GM23248 (cell line): ENCODE measurements around the gene LMF1.
"Not testable (repeated sequence)": the region's sequence is repeated elsewhere in the genome, so short reads cannot be mapped to it uniquely, and the experiment has no call there.

Experiments
- EZH2 ChIP-seq: fragments of 200-600 bp; sonication (generic); IDR thresholded peaks from 2 replicates; pipeline ENCODE4 v1.6.1; 2018; ENCODE audit warnings: antibody characterized with exemption, mild to moderate bottlenecking; ENCODE audit not compliant: insufficient read depth, poor library complexity, severe bottlenecking
- EZH2phosphoT487 ChIP-seq: fragments of 200-600 bp; sonication (generic); IDR thresholded peaks from 2 replicates; pipeline ENCODE4 v1.6.1; 2018; ENCODE audit warnings: antibody characterized with exemption, moderate library complexity, mild to moderate bottlenecking, low read depth; ENCODE audit not compliant: insufficient read depth

DNA sequence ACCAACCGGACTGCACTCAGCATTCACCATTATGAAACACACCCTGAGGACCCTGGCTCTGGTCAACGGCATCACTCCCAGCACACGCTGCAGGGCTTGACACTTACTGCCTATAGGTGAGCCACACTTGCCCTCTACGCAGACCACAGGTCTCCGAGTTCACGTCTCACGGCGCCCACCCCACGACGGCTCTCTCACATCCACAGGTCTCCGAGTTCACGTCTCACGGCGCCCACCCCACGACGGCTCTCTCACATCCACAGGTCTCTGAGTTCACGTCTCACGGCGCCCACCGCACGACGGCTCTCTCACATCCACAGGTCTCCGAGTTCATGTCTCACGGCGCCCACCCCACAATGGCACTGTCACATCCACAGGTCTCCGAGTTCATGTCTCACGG is 15.0 kb downstream of the LMF1 start:
- TF ChIP-seq EZH2, EZH2phosphoT487: not testable (repeated sequence)
